ENCODE results near the gene MARCHF11.

DNA sequence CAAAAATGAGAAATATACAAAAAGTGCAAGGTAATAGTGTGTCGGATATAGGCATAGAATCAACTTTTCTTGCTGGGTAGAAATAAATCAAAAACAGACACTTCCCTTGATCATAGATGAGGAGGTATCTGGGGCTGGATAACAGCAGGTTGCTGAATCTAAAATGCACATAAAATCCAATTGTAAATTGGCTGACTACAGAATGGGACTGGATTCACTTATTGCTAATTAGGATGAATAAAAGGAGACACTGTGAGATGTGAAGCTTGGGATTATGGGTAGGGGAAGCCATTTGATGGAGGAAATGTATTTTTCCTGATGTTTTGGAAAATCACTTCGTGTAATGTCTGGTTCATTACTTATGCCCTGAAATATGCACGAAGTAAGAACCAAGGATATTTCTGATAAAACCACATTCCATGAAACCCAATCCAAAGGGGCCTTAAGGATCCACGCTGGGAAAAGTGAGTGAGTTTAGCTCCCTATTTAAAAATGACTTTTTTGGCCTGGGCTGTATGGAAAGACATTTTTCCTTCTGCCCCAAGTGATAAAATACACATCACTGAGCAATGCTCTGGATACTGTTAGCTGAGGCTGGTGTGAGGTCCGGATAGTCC lies 136.1 kb downstream of the MARCHF11 start:
- TF ChIP-seq CTCF (IDR thresholded peaks at IDR 0.05): no peak
- no peak for TF ChIP-seq POLR2A (IDR thresholded peaks at IDR 0.05)
- TF ChIP-seq EP300 (IDR thresholded peaks at IDR 0.05): no peak

Measured in ovary (tissue), 3 donors.